ENCODE results near the gene PARD3B.

DNA sequence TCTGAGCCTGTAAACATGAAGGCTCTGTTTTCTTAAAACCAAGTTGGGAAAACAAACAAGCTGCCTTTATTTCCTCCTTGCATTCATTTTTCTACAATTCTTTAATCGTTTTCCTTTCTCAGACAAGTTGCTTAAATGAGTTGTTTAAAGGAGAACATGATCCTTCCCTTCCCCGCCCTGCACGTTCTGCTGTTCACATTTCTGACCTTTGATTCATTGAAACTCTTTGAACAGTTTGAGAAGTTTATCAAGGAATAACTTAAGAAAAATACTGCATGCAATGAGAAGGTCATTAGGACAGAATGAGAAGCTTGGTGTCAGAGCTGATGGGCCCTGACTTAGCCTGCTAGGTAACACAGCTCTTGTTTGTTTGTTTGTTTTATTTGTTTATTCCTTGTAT is 181.6 kb downstream of the PARD3B start:
- no peak for TF ChIP-seq ZNF274 (IDR thresholded peaks at IDR 0.05; ENCODE audit: borderline replicate concordance, extremely low read depth, low read length)
- no peak for TF ChIP-seq POLR2A (IDR thresholded peaks at IDR 0.05; ENCODE audit: control extremely low read depth in 1 of 2, low read depth in 2 of 2, low read length in 2 of 2)
- TF ChIP-seq, protein P1, sequence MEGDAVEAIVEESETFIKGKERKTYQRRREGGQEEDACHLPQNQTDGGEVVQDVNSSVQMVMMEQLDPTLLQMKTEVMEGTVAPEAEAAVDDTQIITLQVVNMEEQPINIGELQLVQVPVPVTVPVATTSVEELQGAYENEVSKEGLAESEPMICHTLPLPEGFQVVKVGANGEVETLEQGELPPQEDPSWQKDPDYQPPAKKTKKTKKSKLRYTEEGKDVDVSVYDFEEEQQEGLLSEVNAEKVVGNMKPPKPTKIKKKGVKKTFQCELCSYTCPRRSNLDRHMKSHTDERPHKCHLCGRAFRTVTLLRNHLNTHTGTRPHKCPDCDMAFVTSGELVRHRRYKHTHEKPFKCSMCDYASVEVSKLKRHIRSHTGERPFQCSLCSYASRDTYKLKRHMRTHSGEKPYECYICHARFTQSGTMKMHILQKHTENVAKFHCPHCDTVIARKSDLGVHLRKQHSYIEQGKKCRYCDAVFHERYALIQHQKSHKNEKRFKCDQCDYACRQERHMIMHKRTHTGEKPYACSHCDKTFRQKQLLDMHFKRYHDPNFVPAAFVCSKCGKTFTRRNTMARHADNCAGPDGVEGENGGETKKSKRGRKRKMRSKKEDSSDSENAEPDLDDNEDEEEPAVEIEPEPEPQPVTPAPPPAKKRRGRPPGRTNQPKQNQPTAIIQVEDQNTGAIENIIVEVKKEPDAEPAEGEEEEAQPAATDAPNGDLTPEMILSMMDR (IDR thresholded peaks at IDR 0.05; ENCODE audit: control extremely low read depth in 1 of 3, insufficient read depth in 1 of 3, low read depth in 1 of 3, low read length in 3 of 3): no peak
- TF ChIP-seq, protein P2, sequence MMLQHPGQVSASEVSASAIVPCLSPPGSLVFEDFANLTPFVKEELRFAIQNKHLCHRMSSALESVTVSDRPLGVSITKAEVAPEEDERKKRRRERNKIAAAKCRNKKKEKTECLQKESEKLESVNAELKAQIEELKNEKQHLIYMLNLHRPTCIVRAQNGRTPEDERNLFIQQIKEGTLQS (IDR thresholded peaks at IDR 0.05; ENCODE audit: insufficient read depth, low read depth, low read length): no peak
- no peak for TF ChIP-seq SRF (IDR thresholded peaks at IDR 0.05; ENCODE audit: low read depth, low read length)
- no peak for TF ChIP-seq MAFK (IDR thresholded peaks at IDR 0.05; ENCODE audit: low read depth, low read length)
- TF ChIP-seq, protein P3, sequence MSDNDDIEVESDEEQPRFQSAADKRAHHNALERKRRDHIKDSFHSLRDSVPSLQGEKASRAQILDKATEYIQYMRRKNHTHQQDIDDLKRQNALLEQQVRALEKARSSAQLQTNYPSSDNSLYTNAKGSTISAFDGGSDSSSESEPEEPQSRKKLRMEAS (IDR thresholded peaks at IDR 0.05): no peak
- no peak for TF ChIP-seq SIN3A (conservative IDR thresholded peaks at IDR 0.05 in 1 of 2, IDR thresholded peaks at IDR 0.05 in 1 of 2; ENCODE audit: low read depth in 1 of 2, low read length in 2 of 2)
- no peak for TF ChIP-seq POLR2AphosphoS5 (IDR thresholded peaks at IDR 0.05; ENCODE audit: low read depth, low read length)
- TF ChIP-seq EZH2 (IDR thresholded peaks at IDR 0.05; ENCODE audit: low read depth, low read length, severe bottlenecking): no peak
- no peak for TF ChIP-seq ASH2L (IDR thresholded peaks at IDR 0.05; ENCODE audit: low read length)
- no peak for TF ChIP-seq TCF12 (IDR thresholded peaks at IDR 0.05; ENCODE audit: low read depth, low read length)

Data from H1 (cell line).